Activated CD4-positive, alpha-beta T cell treated with anti-CD3 and anti-CD28 coated beads, Interleukin-10, Interleukin-2, amounts not matched to agents 100 ng/mL and 50 ng/mL, durations not matched to agents 16 hours and 8 hours (primary cell): ENCODE results near the gene PALD1.
A peak's percentile ranks its signal among the peaks of the same experiment; 100 is the strongest.

Source experiments
- DNase-seq: peaks from one replicate; pipeline ENCODE4 v3.0.0-alpha.2; 2020

PALD1 gene

DNA sequence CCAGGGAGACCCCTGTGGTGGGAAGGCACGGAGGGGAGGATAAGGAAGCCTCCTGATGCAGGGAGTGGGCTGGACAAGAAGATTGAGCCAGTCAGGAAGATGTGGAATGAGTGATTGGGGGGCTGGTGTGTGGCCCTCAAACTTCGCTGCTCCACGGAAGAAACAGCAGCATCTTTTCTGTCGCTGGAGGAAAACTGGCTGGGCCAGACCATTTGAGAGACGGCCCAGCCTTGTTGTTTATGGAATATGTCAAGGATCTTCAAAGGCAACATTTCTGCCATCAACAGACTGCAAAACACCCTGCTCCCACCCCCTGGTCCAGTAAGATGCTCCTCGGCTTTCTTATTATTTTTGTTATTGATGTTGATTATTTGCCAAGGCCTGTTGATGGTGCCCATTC, 29.4 kb downstream of the PALD1 start:
- DNase-seq, result no peak

DNA sequence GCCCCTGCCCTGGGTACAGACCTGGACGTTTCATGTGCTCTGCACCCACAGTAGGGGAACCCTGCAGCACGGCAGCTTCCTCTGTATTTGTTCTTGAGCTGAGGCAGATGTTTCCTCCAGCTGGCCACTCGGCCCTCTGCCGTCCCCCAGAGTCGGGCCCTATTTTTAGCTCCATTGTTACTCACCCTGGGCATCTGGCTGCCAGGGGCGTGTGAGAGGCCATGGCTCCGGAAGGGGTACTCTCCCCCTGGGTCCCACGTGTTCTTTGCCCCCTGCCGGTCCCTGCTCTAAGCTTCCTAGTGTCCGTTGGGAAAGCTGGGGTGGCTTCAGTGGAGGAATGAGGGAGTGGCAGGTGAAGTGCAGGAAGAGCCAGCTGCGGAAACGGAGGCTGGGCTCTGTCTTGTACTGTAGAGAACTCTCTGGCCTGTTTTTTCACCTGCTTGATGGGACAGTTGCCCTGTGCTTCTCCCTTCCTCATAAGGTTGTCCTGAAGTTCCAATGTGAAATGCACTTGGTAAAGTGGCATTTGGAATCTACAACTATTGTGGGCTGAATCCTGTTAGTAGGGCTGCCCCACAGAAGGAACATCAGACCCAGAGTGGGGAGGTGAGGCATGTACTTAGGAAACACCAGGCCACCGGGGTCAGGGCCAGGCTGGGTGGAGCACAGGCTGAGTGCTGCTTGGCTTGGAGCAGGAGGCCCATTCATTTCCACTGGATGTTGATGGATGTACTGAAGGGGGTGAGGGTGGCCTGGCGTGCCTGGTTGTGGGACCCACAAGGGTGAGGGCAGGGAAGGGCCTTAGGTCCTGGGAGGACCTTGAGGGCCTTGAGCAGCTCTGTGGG, 30.6 kb downstream of the PALD1 start:
- no peak for DNase-seq

DNA sequence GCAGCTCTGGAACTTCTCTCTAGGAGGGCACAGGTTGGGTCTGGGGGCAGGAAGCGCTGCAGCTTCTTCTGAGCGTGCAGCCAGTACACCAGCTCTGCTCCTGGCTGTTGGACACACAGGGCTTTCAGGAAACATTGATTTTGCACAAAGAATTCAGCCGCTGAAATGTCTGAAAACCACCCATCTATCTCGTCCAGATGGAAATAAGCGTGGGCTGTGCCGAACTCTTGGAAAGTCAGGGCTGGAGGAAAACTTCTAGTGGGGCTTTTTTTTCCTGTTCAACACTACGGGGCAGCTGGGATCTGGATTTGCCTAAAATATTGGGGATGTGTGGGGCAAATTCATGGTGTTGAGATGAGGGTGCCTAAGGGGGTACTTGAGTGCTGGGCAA, 31.2 kb downstream of the PALD1 start:
- DNase-seq, result no peak

DNA sequence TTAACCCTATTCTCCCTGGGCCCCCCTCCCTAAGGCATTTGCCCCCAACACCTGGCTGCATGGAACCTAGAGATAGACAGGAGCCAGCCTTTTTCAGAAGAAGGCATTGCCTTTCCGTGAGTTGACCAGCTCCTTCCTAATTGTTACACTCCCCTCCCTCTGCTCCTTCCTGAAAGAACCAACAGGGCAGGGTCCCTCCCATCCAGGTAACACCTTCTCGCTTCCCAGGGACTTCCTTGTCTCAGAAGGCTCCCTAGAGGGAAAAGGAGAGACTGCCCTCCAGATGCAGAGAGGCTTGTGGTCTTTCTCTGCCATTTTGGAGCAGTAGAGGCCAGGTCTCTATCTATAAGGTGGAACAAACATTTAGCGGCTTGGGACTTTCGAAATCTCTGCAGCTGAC, 31.9 kb downstream of the PALD1 start:
- DNase-seq, result no peak

DNA sequence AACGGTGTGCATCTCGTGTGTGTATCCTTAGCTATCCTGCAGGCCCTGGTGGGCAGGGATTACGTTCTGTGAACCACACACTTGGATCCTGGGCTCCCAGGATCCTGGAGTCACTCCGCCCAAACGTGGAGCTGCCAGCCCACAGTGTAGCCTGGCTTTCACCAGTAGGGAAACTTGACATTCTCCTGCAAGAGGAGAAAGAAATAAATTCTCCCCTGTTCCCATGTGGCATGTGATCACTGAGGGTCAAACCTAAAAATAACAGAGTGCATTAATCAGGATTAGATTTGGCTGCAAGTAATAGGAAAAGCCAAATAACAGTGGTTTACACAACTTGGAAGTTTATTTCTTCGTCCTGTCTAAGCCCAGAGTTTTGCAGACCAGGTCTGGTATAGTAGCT, 32.3 kb downstream of the PALD1 start:
- no peak for DNase-seq

DNA sequence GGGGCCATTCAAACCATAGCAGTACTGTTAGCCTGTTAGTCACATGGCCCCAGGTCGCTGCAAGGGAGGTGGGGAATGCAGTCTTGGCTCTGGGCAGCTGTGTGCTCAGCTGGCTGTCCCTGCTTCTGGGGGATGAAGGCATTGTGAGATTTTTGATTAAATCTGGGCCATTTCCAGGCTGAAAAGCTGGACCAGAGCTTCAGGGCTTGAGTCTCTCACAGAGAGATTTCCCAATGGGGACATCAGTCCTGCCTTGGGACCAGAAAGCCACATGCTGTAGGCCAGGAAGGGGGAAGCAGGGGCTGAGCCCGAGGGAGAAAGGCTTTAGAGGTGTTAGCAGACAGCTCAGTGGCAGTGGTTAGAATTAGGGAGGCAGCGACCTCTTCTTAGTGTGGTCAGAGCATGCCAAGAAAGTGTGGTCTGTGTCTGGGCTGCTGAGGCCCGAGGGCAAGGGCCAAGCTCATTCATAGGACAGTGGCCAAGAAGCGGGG, 33.6 kb downstream of the PALD1 start:
- DNase-seq, result no peak

DNA sequence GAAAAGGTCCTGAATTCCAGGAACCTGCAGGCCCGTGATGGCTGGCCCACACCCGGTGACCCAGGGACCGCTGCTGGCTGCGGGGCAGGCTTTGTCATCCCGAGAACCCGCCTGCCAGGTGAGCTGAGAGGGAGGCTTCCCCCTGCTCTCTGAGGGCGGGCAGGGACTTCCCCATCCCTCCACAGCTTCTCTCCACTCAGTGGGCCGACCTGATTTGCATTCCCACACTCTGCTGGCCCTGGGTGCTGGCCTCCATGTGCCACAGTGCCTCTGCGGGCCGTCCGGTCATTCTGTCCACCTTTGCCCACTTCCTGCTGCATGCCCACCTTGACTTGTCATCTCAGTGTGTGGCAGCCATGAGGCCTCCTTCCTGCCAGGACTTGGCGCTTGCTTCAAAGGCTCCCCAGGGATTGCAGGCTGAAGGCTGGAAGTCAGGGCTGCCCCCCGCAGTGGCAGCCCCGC, 35.3 kb downstream of the PALD1 start:
- DNase-seq, result peak; percentile 31

DNA sequence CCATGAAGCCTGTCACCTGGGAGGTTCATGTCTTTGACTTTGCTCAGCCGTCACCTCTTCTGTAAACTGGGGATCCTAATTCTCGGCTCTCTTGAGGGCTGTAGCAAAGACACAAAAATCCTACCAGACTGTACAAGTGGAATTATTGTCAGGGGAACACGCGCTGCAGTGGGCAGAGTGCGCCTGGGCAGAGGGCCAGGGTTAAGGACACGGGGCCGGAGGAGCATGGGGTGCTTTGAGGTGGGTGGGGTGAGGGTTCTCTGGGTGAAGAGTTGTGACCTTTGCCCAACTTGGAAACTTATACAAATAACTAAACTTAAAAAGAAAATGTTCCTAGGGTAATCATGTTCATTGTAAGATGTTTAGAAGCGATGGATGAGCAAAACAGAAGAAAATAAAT, 36.0 kb downstream of the PALD1 start:
- no peak for DNase-seq

DNA sequence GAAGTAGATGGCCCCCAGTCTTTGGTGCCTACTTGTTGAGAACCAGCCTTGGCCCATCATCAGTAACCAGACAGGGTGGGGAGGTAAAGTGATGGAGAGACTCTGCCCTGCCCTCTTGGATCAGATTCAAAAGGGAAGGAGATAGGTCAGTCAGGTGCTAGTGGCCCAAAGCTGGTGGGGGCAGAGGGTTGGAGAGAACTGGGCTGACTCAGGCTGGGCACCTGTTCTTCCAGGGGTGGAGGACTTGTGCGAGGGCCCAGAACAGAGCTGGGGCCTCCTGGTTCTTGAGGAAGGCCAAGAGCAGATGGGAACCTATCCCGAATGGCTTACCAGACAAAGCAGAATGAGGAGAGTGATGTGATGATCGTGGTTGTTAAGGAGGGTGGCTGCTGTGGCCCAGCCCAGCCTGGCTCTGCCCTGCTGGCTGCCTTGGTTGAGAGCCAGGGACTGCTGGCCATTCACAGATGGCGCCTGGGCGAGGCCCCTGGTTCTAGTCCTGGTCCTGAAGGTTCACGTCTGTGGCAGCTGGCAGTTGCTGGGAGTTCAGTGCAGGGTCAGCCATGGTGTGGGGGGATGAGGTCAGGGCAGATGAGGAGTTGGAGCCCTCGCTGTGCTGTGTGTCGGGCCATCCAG, 36.6 kb downstream of the PALD1 start:
- no peak for DNase-seq

DNA sequence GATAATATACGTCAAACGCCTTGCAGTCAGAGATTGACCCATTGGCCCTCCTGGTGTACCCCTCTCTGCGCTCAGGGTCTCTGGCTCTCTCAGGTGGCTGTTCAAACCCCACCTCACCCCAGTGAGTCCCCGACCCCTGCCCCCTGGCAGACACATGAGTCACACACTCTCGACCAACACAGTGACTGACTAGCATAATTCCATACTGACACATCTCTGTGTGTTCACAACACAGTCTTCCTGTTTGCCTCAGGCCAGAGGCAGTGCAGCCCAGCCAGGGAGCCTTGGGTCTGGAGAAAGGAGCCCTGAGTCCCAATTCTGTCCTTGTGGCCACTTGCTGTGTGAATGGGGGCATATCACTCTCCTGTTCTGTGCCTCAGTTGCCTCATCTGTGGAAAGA, 40.1 kb downstream of the PALD1 start:
- DNase-seq, result no peak

DNA sequence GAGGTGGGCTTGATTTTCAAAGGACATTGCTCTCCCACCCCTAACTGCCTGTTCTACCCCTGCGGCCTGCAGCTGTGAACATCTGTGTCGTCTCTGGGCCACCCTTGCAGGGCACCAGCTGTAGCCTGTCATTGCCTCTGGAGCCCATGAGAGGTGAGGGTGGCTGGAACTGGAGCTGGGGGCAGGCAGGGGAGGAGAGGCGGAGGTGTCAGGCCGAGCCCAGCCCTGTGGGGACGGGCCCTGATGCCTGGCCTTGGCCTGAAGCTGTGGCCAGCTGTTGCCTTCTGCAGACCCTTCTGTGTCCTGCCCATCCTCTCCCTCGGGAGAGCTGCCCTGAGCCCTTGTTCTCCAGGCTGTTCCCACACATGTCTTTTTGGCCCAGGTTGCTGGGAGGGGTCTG, 44.5 kb downstream of the PALD1 start:
- DNase-seq, result no peak

DNA sequence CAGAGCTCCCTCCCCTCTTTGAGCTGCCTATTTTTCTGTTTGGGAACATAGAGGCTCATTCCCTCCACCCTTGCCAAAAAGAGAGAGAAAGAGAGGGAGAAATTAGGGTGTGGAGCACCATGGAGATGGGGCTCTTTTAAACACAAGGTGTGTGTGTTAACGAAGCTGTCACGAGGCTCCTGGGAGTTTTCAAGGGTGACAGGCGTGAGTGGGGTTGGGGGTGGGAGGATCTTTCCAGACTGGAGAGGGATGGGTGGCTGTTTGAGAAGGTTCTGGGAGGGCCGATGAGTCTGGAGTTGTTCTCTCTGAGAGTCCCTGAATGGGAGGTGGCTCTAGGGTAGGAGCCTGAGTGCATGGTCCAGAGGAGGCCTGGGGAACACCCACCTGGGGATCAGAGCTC, 45.0 kb downstream of the PALD1 start:
- no peak for DNase-seq

DNA sequence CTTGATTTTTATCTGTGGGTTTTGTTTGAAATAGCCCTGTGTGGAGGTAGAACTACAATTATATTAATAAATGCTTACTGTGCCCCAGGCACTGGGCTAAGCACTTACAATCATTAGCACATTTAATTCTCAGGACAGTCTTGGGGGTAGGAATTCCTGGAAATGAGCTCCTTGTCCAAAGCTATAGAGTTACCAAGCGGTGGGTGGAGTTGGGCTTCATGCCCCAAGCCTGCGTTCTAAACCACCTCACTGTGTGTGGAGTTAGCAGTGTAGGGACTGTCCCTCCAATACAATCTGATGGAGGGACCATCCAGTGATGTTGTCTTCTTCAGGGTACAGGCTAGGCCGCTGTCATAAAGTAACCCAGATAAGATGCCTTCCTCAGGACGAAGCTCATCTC, 49.7 kb downstream of the PALD1 start:
- no peak for DNase-seq

DNA sequence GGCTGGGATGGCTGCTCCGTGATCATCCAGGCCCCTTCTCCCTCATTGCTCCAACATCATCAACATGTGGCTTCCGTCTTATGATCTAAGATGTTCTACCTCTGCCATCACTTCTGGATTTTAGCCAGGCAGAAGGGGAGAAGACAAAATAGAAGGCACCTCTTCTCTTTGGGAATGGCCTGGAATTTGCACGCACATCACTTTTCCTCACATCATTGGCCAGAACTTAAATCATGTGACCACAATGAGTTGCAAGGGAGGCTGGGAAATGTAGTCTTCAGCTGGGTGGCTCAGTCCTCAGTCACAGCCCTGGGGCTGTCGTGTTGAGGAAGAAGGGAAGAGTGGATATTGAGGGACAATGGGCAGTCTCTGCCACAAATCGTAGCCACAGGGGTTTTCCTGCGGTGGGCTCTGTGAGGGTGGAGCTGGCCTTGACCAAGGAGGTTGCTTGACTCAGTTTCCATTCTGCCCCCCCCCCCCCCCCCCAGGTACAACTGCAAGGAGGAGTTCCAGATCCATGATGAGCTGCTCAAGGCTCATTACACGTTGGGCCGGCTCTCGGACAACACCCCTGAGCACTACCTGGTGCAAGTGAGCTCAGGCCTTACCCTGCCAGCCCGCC, 50.3 kb downstream of the PALD1 start:
- peak; percentile 34 for DNase-seq

DNA sequence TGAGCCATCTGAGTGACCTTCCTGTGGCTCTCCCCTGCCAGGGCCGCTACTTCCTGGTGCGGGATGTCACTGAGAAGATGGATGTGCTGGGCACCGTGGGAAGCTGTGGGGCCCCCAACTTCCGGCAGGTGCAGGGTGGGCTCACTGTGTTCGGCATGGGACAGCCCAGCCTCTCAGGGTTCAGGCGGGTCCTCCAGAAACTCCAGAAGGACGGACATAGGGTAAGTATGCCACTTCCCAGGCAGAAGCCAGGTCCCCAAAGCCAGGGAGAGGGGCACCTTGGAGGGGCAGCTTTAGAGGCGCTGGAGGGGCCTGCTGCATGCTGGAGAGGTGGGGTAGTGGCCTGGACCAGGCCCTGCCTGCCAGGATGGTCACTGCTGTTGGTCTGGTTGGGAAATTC, 51.3 kb downstream of the PALD1 start:
- DNase-seq, result no peak

DNA sequence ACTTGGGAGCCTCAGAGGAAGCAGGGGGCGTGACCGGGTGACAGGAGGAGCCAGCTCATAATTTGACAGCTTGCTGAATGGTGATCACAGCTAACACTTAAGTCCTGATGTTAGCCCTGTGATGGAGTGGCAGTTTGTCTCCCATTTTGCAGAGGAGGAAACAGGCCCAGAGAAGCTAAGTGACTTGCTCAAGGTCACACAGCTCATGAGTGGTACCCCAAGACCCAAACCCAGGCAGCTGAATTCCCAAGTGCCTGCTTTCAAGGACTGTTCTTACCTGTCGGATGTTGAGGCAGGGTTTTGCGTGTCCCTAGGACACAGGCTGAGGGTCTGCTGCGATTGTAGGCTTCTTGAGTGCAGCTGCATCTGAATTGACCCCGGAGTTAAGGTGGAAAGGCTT, 51.7 kb downstream of the PALD1 start:
- no peak for DNase-seq

DNA sequence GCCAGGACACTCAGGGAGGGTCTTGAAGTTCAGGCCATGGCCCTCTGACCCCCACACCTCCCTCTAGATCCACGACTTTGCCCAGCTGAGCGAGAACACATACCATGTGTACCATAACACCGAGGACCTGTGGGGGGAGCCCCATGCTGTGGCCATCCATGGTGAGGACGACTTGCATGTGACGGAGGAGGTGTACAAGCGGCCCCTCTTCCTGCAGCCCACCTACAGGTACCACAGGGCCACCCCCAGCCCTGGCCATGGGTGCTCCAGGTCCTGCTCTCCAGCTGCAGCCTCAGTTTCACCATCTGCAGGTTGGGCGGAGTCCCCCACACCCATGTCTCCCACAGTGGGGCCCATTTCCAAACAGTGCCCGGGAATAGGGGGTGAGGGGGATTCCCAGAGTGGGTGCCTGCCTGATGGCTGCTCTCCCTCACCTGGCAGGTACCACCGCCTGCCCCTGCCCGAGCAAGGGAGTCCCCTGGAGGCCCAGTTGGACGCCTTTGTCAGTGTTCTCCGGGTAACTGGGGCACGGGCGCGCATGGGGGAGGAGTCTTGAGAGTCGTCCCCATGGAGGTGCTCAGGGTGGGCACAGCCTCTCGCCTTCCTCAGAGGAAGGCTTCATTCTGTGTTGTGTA, 54.1 kb downstream of the PALD1 start:
- no peak for DNase-seq

DNA sequence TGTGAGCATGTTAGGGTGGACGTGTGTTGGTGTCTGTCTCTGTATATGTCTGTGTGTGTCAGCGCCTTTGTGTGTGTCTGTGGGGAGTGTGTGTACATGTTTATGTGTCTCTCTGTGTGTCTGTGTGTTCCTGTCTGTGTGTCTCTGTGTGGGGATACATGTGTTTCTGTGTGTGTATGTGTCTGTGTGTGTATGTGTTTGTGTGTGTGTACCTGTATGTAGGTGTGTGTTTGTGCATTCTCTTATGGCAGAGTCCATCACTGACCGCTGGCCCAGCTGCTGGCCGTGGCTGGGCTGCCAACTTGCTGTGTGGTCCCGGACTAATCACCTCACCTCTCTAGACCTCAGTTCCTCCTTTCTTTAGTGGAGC, 54.6 kb downstream of the PALD1 start:
- no peak for DNase-seq

DNA sequence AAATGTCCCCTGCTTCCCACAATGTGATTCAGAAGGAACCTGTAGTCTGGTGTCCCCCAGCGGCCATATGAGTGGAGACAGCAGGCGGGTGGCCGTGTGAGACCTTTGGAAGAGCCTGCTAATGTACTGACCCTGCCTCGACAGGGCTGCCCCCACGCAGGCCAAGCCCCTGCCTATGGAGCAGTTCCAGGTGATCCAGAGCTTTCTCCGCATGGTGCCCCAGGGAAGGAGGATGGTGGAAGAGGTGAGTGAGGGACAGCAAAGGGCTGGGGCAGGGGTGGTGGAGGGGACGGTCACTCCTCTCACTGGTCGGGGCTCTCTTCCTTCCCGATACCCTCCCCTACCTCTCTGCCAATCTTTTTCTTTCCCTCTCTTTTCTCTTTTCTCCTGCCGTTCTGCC, 55.7 kb downstream of the PALD1 start:
- DNase-seq, result no peak

DNA sequence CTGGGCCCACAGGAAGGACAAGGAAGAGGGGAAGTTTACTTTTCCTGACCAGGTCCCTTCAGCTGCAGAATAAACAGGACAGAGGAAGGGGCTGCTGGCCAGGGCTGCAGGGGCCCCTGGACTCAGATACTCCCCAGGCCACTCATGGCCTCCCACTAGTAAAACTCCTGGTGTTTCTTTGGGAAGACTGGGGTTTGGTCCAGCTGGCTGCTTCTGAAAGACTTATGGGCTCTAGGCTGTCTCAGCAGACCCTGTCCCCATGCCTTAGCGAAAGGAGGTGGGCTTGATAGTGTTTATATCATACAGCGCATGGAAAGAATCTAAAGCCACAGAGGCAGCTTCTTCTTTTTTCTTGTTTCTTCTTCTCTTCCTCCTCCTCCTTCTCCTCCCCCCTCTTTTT, 56.4 kb downstream of the PALD1 start:
- DNase-seq, result no peak

DNA sequence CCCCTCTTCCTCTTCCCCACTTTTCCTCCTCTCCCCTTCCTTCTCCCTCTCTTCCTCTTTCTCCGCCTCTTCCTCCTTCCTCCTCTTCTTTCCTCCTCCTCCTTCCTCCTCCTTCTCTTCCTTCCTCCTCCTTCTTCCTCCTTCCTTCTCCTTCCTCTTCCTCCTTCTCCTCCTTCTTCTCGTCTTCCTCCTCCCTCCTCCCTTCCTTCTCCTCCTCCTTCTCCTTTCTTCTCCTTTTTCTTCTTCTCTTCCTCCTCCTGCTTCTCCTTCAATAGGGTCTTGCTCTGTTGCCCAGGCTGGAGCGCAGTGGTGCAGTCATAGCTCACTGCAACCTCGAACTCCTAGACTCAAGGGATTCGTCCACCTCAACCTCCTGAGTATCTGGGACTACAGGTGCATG, 56.9 kb downstream of the PALD1 start:
- DNase-seq, result no peak

DNA sequence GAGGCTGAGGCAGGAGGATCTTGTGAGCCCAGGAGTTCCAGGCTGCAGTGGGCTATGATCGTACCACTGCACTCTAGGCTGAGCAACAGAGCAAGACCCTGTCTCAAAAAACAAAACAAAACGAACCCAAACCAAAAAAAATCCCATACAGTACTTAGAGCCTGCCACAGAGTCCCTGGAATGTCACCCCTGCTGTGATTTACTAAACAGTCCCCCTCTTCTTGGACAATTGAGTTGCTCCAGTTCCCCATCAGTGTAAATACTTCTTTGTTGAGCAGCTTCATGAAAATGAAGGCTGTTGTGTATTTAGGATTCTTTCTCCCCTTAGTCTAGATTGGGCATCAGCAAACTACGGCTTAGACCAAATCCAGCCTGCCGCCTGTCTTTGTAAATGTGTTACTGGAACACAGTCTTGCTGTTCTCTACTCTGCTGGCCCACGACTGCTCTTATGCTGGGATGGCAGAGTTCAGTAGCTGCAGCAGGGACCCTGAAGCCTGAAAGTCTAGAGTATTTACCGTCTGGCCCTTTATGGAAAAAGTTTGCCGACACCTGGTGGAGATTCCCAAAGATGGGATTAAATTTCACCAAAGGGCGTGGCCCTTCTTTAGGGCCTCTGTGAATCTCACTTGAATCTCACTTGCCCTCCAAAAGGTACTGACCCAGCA, 57.8 kb downstream of the PALD1 start:
- DNase-seq, result no peak
